Ovary (tissue), 3 donors: ENCODE measurements around the gene ADD1.

Experiments used
- CTCF ChIP-seq, 3 donors: fragments of 450-650 bp in 2 of 3; fragments of 200-600 bp in 1 of 3; IDR thresholded peaks; one replicate each; pipeline versions ENCODE4 v1.5.1 to v1.8.0; 2016 to 2022; ENCODE audit warnings: antibody characterized with exemption in 3 of 3, mild to moderate bottlenecking in 1 of 3
- EP300 ChIP-seq: sonication (generic); formaldehyde crosslinking; IDR thresholded peaks from one replicate; pipeline ENCODE4 v1.6.1; 2017; ENCODE audit warnings: antibody characterized with exemption
- donor health status: DM: no; HTN: no; CAD: no.

- no peak for TF ChIP-seq CTCF (IDR thresholded peaks at IDR 0.05)
- no peak for TF ChIP-seq EP300
Observed at GRCh38 chr4:2824836-2825381, 18.7 kb upstream of the ADD1 start.
